HG03460 (cell line): ENCODE data around the gene GART.
"Not testable (repeated sequence)": the region's sequence is repeated elsewhere in the genome, so short reads cannot be mapped to it uniquely, and the experiment has no call there.

Experiments used
- ATAC-seq: cut with Tn5 transposase; IDR thresholded peaks from one replicate; pipeline ENCODE4 v1.9.1; 2021; ENCODE audit not compliant: unreplicated experiment

GART gene

GRCh38 chr21:33473344-33473743 is 68.6 kb downstream of the GART start:
- ATAC-seq, result no peak

- ATAC-seq, result no peak
These were observed 71.2 kb downstream of the GART start for GRCh38 chr21:33470701-33471100.

DNA sequence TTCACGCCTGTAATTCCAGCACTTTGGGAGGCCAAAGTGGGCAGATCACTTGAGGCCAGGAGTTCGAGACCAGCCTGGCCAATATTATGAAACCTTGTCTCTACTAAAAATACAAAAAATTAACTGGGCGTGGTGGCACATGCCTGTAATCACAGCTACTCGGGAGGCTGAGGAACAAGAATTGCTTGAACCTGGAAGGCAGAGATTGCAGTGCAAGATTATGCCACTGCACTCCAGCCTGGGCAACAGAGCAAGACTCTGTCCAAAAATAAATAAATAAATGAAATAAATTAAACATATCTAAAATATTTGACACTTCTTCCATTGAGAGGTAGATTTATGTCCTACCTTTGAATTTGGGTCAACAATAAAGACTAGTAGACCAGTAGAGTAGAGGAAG is 72.7 kb downstream of the GART start:
- not testable (repeated sequence) for ATAC-seq

DNA sequence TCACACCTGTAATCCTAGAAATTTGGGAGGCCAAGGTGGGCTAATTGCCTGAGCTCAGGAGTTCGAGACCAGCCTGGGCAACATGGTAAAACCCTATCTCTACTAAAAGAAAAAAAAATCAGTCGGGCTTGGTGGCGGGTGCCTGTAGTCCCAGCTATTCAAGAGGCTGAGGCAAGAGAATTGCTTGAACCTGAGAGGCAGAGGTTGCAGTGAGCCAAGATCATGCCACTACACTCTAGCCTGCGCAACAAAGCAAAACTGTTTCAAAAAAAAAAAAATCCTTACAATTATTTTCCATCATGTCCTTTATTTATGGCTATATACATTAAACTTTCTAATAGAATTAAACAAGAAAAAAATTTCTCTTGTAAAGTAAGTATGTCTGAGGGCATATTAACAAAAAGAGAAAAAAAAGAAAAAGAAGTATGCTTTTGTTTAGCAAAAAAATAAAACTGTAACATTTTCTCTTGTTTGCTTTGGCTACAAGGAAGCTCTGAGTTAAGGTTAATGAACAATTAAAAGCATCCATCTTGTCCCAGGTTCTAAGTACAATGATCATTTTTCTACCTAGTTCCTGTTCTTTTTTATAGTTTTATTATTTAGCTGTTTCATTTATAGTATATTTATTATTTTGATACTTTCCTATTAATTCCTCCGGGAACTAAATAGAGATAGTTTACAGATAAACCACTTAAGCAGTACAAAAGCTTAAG is 80.2 kb downstream of the GART start:
- no peak for ATAC-seq

DNA sequence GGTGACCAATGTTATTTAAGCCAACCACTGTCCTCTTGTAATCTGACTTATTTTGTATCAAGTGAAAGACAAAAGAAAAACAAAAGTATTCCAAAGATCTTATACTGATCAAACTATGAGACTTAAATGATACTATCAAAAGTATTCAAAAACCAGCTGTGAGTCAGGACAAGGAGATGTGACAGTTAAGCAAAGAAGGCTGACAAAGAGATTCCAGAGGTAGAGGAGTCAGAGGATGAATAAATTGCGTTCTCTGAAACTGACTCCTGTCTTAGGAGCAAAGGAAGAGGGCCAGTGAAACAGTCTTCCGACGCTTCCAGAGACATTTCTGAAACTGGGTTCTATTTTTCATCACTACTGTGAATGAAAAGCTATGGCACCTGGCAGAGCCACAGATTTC is 83.1 kb downstream of the GART start:
- no peak for ATAC-seq

DNA sequence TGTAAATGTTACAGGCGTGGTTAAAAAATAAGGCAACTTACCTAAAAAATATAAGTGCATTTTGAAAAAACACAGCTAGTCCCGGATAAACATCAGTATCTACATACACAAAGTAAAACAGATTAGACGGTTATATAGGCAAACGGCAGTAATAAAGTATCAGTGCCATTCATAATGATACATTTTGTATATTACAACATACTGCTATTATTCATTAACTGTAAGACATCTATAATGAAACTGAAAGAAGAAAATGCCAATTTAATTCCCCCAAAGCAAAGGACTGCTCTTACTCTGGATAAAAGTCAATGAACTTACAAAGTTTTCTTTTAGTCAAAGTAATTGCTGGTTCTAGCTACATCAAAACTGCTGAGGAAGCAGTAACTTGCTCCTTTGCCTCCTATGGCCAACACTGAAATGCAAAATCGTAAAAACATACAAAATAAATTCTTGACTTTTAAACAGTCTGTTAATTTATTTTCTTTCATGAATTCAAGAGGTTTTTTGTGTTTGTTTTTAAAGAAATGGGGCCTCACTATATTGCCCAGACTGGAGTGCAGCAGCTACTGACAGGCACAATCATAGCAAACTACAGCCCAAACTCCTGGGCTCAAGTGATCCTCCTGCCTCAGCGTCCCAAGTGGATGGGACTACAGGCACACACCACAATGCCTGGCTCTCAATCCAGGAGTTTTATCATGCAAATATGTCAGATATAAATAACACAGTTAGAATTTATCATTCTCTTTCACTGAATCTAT is 86.1 kb downstream of the GART start:
- ATAC-seq, result no peak
